ENCODE data around the gene MUC21. TPM values are rescaled to one million over a fixed set of nuclear protein-coding genes. Genes with fewer than 3 reads are reported as not detected.

The MUC21 gene
- total RNA-seq, 1 donor from 2014 or later = not detected

Other genes starting within 250 kb of the MUC21 start
- gene FLOT1, start 241.0 kb upstream of the MUC21 start, total RNA-seq = 126 and 132 TPM in 2 replicates
- 20.9 and 21.6 TPM in 2 replicates for gene IER3, start 239.2 kb upstream of the MUC21 start, total RNA-seq
- 6.6 and 8.7 TPM in 2 replicates for gene DDR1, start 99.2 kb upstream of the MUC21 start, total RNA-seq
- 29.8 and 32.1 TPM in 2 replicates for gene GTF2H4, start 75.5 kb upstream of the MUC21 start, total RNA-seq
- gene VARS2, start 69.5 kb upstream of the MUC21 start, total RNA-seq = 40.4 and 42.1 TPM in 2 replicates
- gene SFTA2, start 51.5 kb upstream of the MUC21 start, total RNA-seq = not detected in 2 replicates
- not detected in 2 replicates for gene MUCL3, start 42.7 kb upstream of the MUC21 start, total RNA-seq
- gene MUC22, start 26.8 kb downstream of the MUC21 start, total RNA-seq = not detected in 2 replicates
- not detected in 2 replicates for gene C6orf15, start 128.9 kb downstream of the MUC21 start, total RNA-seq
- not detected in 2 replicates for gene PSORS1C1, start 131.1 kb downstream of the MUC21 start, total RNA-seq
- gene CDSN, start 136.7 kb downstream of the MUC21 start, total RNA-seq = not detected in 2 replicates
- gene PSORS1C2, start 155.3 kb downstream of the MUC21 start, total RNA-seq = not detected in 2 replicates
- 37.1 and 39.2 TPM in 2 replicates for gene CCHCR1, start 174.1 kb downstream of the MUC21 start, total RNA-seq
- gene TCF19, start 174.9 kb downstream of the MUC21 start, total RNA-seq = 77.2 and 79.0 TPM in 2 replicates
- gene POU5F1, start 187.0 kb downstream of the MUC21 start, total RNA-seq = not detected in 2 replicates